GM12865 (cell line): ENCODE measurements around the gene REG3G.
"Not testable (repeated sequence)": the region's sequence is repeated elsewhere in the genome, so short reads cannot be mapped to it uniquely, and the experiment has no call there.

Experiments
- DNase-seq: peaks from one replicate; pipeline ENCODE4 v3.0.0; 2010; ENCODE audit warnings: low read depth
- H3K4me3 ChIP-seq: 2 replicates; pipeline ENCODE4 v1.5.1; 2011; ENCODE audit warnings: mild to moderate bottlenecking, low read depth, low read length, control low read depth
- CTCF ChIP-seq: IDR thresholded peaks from 2 replicates; pipeline ENCODE4 v1.5.1; 2011; ENCODE audit warnings: low read length, control low read depth, low read depth, inconsistent platforms; ENCODE audit not compliant: insufficient read depth; ENCODE audit errors: missing control alignments

The REG3G gene

GRCh38 chr2:79009388-79009787, 16.1 kb upstream of the REG3G start:
- no peak for TF ChIP-seq CTCF
- no peak for DNase-seq
- H3K4me3 ChIP-seq = no peak overlapping the region

GRCh38 chr2:79011496-79011895, 14.0 kb upstream of the REG3G start:
- DNase-seq = no peak
- no peak overlapping the region for H3K4me3 ChIP-seq
- TF ChIP-seq CTCF = no peak

GRCh38 chr2:79013629-79014028, 11.9 kb upstream of the REG3G start:
- DNase-seq = no peak
- no peak for TF ChIP-seq CTCF
- no peak overlapping the region for H3K4me3 ChIP-seq

GRCh38 chr2:79016342-79016741, 9.2 kb upstream of the REG3G start:
- TF ChIP-seq CTCF = no peak
- no peak for DNase-seq
- no peak overlapping the region for H3K4me3 ChIP-seq

- H3K4me3 ChIP-seq = no peak overlapping the region
- DNase-seq = no peak
- no peak for TF ChIP-seq CTCF
Observed at GRCh38 chr2:79026061-79026460, 559 bp downstream of the REG3G start.

GRCh38 chr2:79039944-79040343, 14.4 kb downstream of the REG3G start:
- no peak overlapping the region for H3K4me3 ChIP-seq
- DNase-seq = no peak
- TF ChIP-seq CTCF = no peak

GRCh38 chr2:79041032-79041448, 15.5 kb downstream of the REG3G start:
- peak; percentile 32 for TF ChIP-seq CTCF
- no peak overlapping the region for H3K4me3 ChIP-seq
- no peak for DNase-seq

- DNase-seq, H3K4me3 ChIP-seq: not testable (repeated sequence)
Observed at GRCh38 chr2:79053486-79053885, 28.0 kb downstream of the REG3G start.

GRCh38 chr2:79054769-79055168, 29.3 kb downstream of the REG3G start:
- not testable (repeated sequence) for DNase-seq

More at GRCh38 chr2:79054769-79055168, 29.3 kb downstream of the REG3G start:
- H3K4me3 ChIP-seq = not testable (repeated sequence)
